Right lobe of liver (tissue), 6 donors: ENCODE results near the gene BCL11B. TPM values are rescaled to one million over a fixed set of nuclear protein-coding genes. Genes with fewer than 3 reads are reported as not detected.

Source experiments
- ATAC-seq, 4 donors: fragments of 200-7000 bp; cut with Tn5 transposase; one replicate each; pipeline ENCODE4 v1.9.1; 2020; ENCODE audit warnings: mild to moderate bottlenecking in 4 of 4, moderate library complexity in 4 of 4
- DNase-seq, 3 donors: peaks; one replicate each; pipeline ENCODE4 v3.0.0-alpha.2; 2020
- H3K27ac ChIP-seq, 3 donors: fragments of 200-600 bp; one replicate each; pipeline ENCODE4 v1.8.0; 2022
- H3K27me3 ChIP-seq, 2 donors: fragments of 200-600 bp; one replicate each; pipeline ENCODE4 v1.8.0; 2022
- H3K36me3 ChIP-seq, 4 donors: fragments of 200-600 bp; sonication (generic) in 1 of 4; one replicate each; pipeline versions ENCODE4 v1.5.1 to v1.8.0; 2017 to 2022; ENCODE audit warnings: control low read depth in 1 of 4
- H3K4me1 ChIP-seq, 4 donors: fragments of 200-600 bp; sonication (generic) in 1 of 4; one replicate each; pipeline versions ENCODE4 v1.5.1 to v1.8.0; 2017 to 2022; ENCODE audit warnings: control low read depth in 1 of 4
- H3K4me3 ChIP-seq, 3 donors: fragments of 200-600 bp; one replicate each; pipeline ENCODE4 v1.8.0; 2022
- H3K9me3 ChIP-seq, 4 donors: fragments of 200-600 bp; sonication (generic) in 1 of 4; one replicate each; pipeline versions ENCODE4 v1.5.1 to v1.8.0; 2017 to 2022; ENCODE audit warnings: control low read depth in 1 of 4
- CTCF ChIP-seq, 4 donors: fragments of 200-600 bp in 3 of 4; fragments of 450-650 bp in 1 of 4; IDR thresholded peaks; one replicate each; pipeline versions ENCODE4 v1.5.1 to v1.8.0; 2016 to 2022; ENCODE audit warnings: antibody characterized with exemption in 4 of 4, mild to moderate bottlenecking in 2 of 4
- POLR2A ChIP-seq: fragments of 450-650 bp; IDR thresholded peaks from one replicate; pipeline ENCODE4 v1.6.1; 2017; ENCODE audit warnings: antibody characterized with exemption, mild to moderate bottlenecking
- WGBS: methylation state at CpG from one replicate; pipeline ENCODE4 v1.1.6; 2018; ENCODE audit warnings: low coverage, low lambda C conversion rate; ENCODE audit not compliant: insufficient coverage; ENCODE audit errors: missing lambda C conversion rate; 5-methylcytosine and 5-hydroxymethylcytosine counted together
- intact Hi-C, 2 donors: fragments of 100-400 bp; cut with DNase I; formaldehyde crosslinking; loops; one replicate each; pipeline versions ENCODE4 v1.11.2 to v1.14.1; 2022
- total RNA-seq, 6 experiments: library from RNA; depleted of rRNA in 2 of 6; stranded (reverse); fragments of >200 nt in 2 of 6; fragmentation: NEBNext Ultra II Directional in 3 of 6; extraction: Animal tissue kit (Norgen Biotek cat#: 25700) in 3 of 6; gene quantifications; one replicate each; pipeline versions ENCODE4 v1.1.0 to v1.2.4, GENCODE V29; 2016 to 2023
- donor health status: DM: no; HTN: yes; CAD: no.
- donor health status: DM: no; HTN: no; CAD: no.
- donor health status: DM: no; HTN: no; CAD: no.
- donor health status: DM: no; HTN: yes; CAD: no.
- donor health status: DM: no; HTN: yes; CAD: no.

The BCL11B gene
- total RNA-seq, 6 experiments from 2014 or later, result 0.04 to 0.61 (median 0.24) TPM

- H3K27me3 ChIP-seq, result no peaks in the 10 kb centered on the region
- WGBS, result 83% methylated on average over 1 of the region's 5 CpGs
- no peak for ATAC-seq
Measured at GRCh38 chr14:99196310-99196650, 75.7 kb downstream of the BCL11B start.

GRCh38 chr14:99195602-99196309, 76.2 kb downstream of the BCL11B start:
- 46% methylated on average over 12 of the region's 15 CpGs for WGBS
- H3K4me3 ChIP-seq, result no peak overlapping the region
- intact Hi-C loops, result no loop called here
- no peak for TF ChIP-seq POLR2A
- H3K4me1 ChIP-seq, result peaks cover 0 to 8% (median 0%) of the 10 kb centered on the region in 4 donors
- H3K27me3 ChIP-seq, result no peaks in the 10 kb centered on the region
- H3K36me3 ChIP-seq, result no peaks in the 10 kb centered on the region
- H3K27ac ChIP-seq, result no peak overlapping the region
- ATAC-seq, result no peak
- no peak for DNase-seq
- no peaks in the 10 kb centered on the region for H3K9me3 ChIP-seq

More at GRCh38 chr14:99196310-99196650, 75.7 kb downstream of the BCL11B start:
- no peak overlapping the region for H3K4me3 ChIP-seq
- peaks cover 0 to 7% (median 0%) of the 10 kb centered on the region in 4 donors for H3K4me1 ChIP-seq
- no peak for TF ChIP-seq POLR2A
- no peak for TF ChIP-seq CTCF (IDR thresholded peaks at IDR 0.05)
- intact Hi-C loops, result no loop called here
- no peaks in the 10 kb centered on the region for H3K9me3 ChIP-seq
- DNase-seq, result no peak
- no peaks in the 10 kb centered on the region for H3K36me3 ChIP-seq
- H3K27ac ChIP-seq, result no peak overlapping the region

- no peaks in the 10 kb centered on the region for H3K36me3 ChIP-seq
- H3K9me3 ChIP-seq, result no peaks in the 10 kb centered on the region
- no peaks in the 10 kb centered on the region for H3K27me3 ChIP-seq
- intact Hi-C loops, result no loop called here
- WGBS, result 72% methylated on average over 3 of the region's 13 CpGs
- H3K4me3 ChIP-seq, result no peak overlapping the region
- H3K27ac ChIP-seq, result no peak overlapping the region
- TF ChIP-seq CTCF (IDR thresholded peaks at IDR 0.05), result no peak
- DNase-seq (no peak), ATAC-seq (no peak)
- H3K4me1 ChIP-seq, result peaks cover 0 to 8% (median 0%) of the 10 kb centered on the region in 4 donors
Measured at GRCh38 chr14:99194736-99195135, 77.3 kb downstream of the BCL11B start.

GRCh38 chr14:99194136-99194535, 77.9 kb downstream of the BCL11B start:
- no peak for TF ChIP-seq POLR2A
- TF ChIP-seq CTCF (IDR thresholded peaks at IDR 0.05), result no peak
- H3K4me3 ChIP-seq, result no peak overlapping the region
- peaks cover 0 to 8% (median 0%) of the 10 kb centered on the region in 4 donors for H3K4me1 ChIP-seq
- DNase-seq, result no peak
- H3K27me3 ChIP-seq, result no peaks in the 10 kb centered on the region
- H3K27ac ChIP-seq, result no peak overlapping the region
- ATAC-seq, result no peak
- intact Hi-C loops, result no loop called here
- WGBS, result no CpG with 5 or more reads among the region's 7 CpGs
- no peaks in the 10 kb centered on the region for H3K36me3 ChIP-seq
- no peaks in the 10 kb centered on the region for H3K9me3 ChIP-seq

GRCh38 chr14:99192830-99193229, 79.2 kb downstream of the BCL11B start:
- 62% methylated on average over 6 of the region's 6 CpGs for WGBS

More at GRCh38 chr14:99192830-99193229, 79.2 kb downstream of the BCL11B start:
- no peak overlapping the region for H3K4me3 ChIP-seq
- H3K27me3 ChIP-seq, result no peaks in the 10 kb centered on the region
- no peak overlapping the region for H3K27ac ChIP-seq
- ATAC-seq, result no peak
- H3K36me3 ChIP-seq, result no peaks in the 10 kb centered on the region
- no peaks in the 10 kb centered on the region for H3K9me3 ChIP-seq
- intact Hi-C loops, result no loop called here
- TF ChIP-seq CTCF (IDR thresholded peaks at IDR 0.05) (no peak), POLR2A (no peak)
- peaks cover 0 to 8% (median 0%) of the 10 kb centered on the region in 4 donors for H3K4me1 ChIP-seq
- no peak for DNase-seq
